ENCODE measurements around the gene LGR4. TPM values are rescaled to one million over a fixed set of nuclear protein-coding genes. Genes with fewer than 3 reads are reported as not detected.
"Not testable (repeated sequence)": the region's sequence is repeated elsewhere in the genome, so short reads cannot be mapped to it uniquely, and the experiment has no call there.

The LGR4 gene, protein sequence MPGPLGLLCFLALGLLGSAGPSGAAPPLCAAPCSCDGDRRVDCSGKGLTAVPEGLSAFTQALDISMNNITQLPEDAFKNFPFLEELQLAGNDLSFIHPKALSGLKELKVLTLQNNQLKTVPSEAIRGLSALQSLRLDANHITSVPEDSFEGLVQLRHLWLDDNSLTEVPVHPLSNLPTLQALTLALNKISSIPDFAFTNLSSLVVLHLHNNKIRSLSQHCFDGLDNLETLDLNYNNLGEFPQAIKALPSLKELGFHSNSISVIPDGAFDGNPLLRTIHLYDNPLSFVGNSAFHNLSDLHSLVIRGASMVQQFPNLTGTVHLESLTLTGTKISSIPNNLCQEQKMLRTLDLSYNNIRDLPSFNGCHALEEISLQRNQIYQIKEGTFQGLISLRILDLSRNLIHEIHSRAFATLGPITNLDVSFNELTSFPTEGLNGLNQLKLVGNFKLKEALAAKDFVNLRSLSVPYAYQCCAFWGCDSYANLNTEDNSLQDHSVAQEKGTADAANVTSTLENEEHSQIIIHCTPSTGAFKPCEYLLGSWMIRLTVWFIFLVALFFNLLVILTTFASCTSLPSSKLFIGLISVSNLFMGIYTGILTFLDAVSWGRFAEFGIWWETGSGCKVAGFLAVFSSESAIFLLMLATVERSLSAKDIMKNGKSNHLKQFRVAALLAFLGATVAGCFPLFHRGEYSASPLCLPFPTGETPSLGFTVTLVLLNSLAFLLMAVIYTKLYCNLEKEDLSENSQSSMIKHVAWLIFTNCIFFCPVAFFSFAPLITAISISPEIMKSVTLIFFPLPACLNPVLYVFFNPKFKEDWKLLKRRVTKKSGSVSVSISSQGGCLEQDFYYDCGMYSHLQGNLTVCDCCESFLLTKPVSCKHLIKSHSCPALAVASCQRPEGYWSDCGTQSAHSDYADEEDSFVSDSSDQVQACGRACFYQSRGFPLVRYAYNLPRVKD
- total RNA-seq, result not detected in 2 replicates

DNA sequence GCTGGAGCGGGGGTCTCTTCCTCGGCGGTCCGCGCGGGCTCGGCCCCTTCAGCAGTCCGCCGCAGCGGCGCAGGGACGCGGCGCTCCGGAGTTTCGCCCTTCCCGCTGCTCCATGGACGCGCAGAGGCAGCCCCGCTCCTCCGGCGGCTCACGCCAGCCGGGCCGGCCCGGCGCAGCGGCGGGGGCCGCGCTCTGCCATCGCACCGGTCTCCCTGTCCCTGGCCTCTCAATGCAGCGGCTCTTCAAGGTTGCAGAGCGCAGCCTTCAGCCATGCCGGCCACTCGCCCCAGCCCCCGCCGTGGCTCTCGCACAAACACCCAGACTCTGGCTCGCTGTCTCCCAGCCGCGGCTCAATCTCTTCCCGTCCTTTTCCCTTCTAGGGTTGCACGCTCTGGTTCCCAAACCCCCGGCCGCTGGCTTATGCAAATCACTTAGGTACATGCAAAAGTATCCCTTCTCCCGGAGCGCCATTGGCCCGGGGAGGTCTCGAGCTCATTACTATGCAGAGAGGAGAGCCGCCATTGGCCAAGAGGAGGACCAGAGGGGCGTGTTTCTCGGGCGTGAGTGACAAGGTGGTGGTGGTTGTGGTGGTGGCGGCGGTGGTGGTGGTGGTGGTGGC is at the start of gene LGR4:
LGR4 (minus strand) TSS at position 393 of the 619 bp plus-strand sequence. CDS start 488 bp downstream, outside the sequence.
- no peak within 1 kb of the TSS for H3K27ac Mint-ChIP-seq
- peak; percentile 83 for DNase-seq
- H3K27me3 Mint-ChIP-seq, result peaks cover 58% of the 10 kb centered on the region
- H3K36me3 Mint-ChIP-seq (ENCODE audit: low read depth), result no peaks in the 10 kb centered on the region
- H3K9me3 Mint-ChIP-seq, result no peaks in the 10 kb centered on the region
- H3K4me1 Mint-ChIP-seq, result peaks cover 3% of the 10 kb centered on the region
- intact Hi-C loops (cut with micrococcal nuclease), result loop anchor here (2.0 kb wide), 1 partner anchor 34 kb away; the partner anchor contains the start of gene LIN7C
- H3K4me3 Mint-ChIP-seq, result peak within 1 kb of the TSS; percentile 83

DNA sequence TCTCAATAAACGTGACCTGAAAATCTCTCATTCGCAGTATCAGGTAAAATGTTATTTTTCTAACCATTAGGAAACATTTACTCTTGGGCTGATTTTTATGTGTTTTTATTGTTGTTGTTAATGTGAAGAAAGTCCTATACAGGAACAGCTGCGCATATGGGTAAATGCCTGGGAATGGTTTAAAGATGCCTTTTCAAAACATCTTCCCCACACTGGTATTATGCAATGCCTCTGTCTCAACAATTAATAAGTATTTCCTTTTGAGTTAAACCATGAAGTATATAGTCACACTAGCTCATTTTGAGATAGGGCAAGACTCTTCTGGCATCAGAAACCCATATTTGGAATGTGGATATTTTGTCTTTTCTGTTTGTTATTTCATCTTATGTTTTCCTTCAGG is 47.6 kb upstream of the LGR4 start:
- H3K9me3 Mint-ChIP-seq, result no peaks in the 10 kb centered on the region
- no peaks in the 10 kb centered on the region for H3K36me3 Mint-ChIP-seq (ENCODE audit: low read depth)
- no peak overlapping the region for H3K27ac Mint-ChIP-seq
- H3K4me1 Mint-ChIP-seq, result no peaks in the 10 kb centered on the region
- DNase-seq, result no peak
- intact Hi-C loops (cut with micrococcal nuclease), result no loop called here
- H3K27me3 Mint-ChIP-seq, result peaks cover 2% of the 10 kb centered on the region
- no peak overlapping the region for H3K4me3 Mint-ChIP-seq

DNA sequence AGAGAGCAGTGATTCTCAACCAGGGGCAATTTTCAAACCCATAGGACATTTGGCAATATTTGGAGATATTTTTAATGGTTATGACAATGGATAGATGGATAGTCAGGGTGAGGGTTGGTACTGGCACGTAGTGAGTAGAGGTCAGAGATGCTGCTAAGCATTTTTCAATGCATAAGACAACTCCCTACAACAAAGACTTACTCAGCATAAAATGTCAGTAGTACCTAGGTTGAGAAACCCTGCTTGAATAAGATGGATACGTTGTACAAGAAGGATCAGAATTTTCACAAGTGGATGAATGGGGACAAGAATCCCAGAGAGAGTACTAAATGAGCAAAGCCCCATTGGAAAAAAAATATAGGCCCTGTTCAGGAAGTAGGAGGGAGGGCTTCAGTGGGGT is 45.9 kb upstream of the LGR4 start:
- H3K4me3 Mint-ChIP-seq, result no peak overlapping the region
- H3K27me3 Mint-ChIP-seq, result peaks cover 2% of the 10 kb centered on the region
- no peaks in the 10 kb centered on the region for H3K4me1 Mint-ChIP-seq
- no peak overlapping the region for H3K27ac Mint-ChIP-seq
- H3K36me3 Mint-ChIP-seq (ENCODE audit: low read depth), result no peaks in the 10 kb centered on the region
- DNase-seq, result no peak
- H3K9me3 Mint-ChIP-seq, result no peaks in the 10 kb centered on the region
- intact Hi-C loops (cut with micrococcal nuclease), result no loop called here

DNA sequence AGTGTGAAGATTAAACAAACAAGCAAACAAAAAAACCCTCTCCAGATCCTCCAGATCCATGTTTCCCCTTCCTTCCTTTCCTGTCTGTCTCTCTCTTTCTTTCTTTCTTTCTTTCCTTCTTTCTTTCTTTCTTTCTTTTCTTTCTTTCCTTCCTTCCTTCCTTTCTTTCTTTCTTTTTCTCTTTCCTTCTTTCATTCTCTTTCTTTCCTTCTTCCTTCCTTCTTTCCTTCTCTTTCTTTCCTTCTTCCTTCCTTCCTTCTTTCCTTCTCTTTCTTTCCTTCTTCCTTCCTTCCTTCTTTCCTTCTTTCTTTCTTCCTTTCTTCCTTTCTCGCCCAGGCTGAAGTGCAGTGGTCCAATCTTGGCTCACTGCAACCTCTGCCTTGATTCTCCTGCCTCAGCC is 44.9 kb upstream of the LGR4 start:
- DNase-seq; H3K36me3 Mint-ChIP-seq (ENCODE audit: low read depth); H3K27ac Mint-ChIP-seq: not testable (repeated sequence)

DNA sequence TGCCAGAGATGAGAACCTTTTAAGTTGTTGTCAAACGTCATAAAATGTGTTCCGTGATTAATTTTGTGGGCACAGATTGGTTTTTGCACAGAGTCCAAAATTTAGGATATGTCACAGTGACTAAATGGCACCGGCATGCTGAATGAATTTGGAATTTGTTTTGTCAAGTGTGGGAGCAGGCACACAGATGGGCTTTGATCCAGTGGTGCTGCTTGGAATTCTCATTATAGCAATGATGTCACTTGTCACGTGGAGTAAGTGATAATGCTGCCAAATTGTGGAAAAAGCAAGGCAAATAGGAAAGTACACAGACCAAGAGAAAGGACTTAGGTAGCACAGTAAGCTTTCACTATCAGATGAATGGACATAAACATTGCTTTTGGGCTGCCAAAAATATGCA is 42.0 kb upstream of the LGR4 start:
- DNase-seq, result no peak
- intact Hi-C loops (cut with micrococcal nuclease), result no loop called here
- Mint-ChIP-seq H3K27me3 (peaks cover 2% of the 10 kb centered on the region), H3K36me3 (ENCODE audit: low read depth) (no peaks in the 10 kb centered on the region), H3K4me1 (no peaks in the 10 kb centered on the region), H3K27ac (no peak overlapping the region), H3K4me3 (no peak overlapping the region), H3K9me3 (no peaks in the 10 kb centered on the region)

More for the DNA sequence above, 44.9 kb upstream of the LGR4 start:
- H3K4me1 Mint-ChIP-seq; intact Hi-C loops (cut with micrococcal nuclease); H3K4me3 Mint-ChIP-seq; H3K27me3 Mint-ChIP-seq; H3K9me3 Mint-ChIP-seq: not testable (repeated sequence)

DNA sequence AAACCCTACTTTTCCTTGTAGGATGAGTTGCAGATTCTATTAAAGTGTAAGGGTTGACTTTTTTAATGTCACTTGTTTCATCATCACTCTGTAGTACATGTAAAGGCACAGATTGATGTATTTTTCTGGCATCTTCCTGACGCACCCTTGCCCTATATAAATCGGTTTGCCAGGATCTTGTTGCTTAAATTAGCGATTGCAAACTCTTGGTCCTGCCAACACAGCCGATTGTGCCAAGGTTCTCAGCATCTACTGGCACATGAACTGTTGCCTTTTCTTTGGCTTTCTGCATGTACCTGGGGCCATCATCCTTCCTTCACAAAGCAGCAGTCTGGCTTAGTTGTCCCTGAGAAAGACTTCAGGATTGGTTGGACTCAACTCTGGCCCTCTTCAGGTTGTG is 41.5 kb upstream of the LGR4 start:
- H3K4me3 Mint-ChIP-seq, result no peak overlapping the region
- H3K27ac Mint-ChIP-seq, result no peak overlapping the region
- H3K27me3 Mint-ChIP-seq, result peaks cover 1% of the 10 kb centered on the region
- intact Hi-C loops (cut with micrococcal nuclease), result no loop called here
- peaks cover 2% of the 10 kb centered on the region for H3K4me1 Mint-ChIP-seq
- H3K36me3 Mint-ChIP-seq (ENCODE audit: low read depth), result no peaks in the 10 kb centered on the region
- DNase-seq, result no peak
- no peaks in the 10 kb centered on the region for H3K9me3 Mint-ChIP-seq

DNA sequence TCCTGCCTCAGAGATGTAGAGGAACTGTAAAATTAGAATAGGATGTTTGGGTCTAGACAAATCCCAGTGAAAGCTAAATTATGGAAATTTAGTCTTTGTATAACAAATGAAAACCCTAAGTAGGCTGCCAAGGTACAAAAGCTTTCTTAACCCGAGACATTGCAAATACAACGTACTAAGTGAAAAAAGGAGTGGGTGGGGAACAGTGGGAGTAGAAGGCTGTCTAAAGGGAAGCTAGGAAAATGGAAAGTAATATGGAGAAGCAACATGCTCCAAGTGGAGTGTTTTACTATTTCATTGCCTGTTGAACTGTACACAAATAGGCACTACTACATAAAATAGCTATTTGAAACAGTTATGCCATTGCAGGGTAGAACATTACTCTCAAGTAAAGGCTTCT is 40.8 kb upstream of the LGR4 start:
- intact Hi-C loops (cut with micrococcal nuclease), result no loop called here

DNA sequence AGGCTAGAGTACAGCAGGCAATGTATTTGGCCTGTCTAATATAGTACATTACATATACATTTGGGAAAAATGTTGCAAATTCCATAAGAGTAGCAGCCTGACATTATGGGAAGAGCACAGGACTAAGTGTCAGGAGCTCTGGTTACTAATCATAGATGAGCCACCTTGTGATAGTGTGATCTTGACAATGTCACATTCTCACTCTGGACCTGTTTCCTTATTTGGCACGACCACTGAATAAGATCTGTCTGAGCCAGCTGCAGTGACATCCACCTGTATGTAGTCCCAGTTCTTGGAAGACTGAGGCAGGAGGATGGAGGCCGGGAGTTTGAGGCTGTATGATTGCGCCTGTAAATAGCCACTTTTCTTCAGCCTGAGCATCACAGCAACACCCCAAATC is 39.6 kb upstream of the LGR4 start:
- no peak overlapping the region for H3K27ac Mint-ChIP-seq
- H3K36me3 Mint-ChIP-seq (ENCODE audit: low read depth), result no peaks in the 10 kb centered on the region
- DNase-seq, result no peak
- peaks cover 12% of the 10 kb centered on the region for H3K4me1 Mint-ChIP-seq
- H3K27me3 Mint-ChIP-seq, result no peaks in the 10 kb centered on the region
- intact Hi-C loops (cut with micrococcal nuclease), result no loop called here
- no peak overlapping the region for H3K4me3 Mint-ChIP-seq
- peaks cover 4% of the 10 kb centered on the region for H3K9me3 Mint-ChIP-seq

More for the DNA sequence above, 40.8 kb upstream of the LGR4 start:
- H3K4me3 Mint-ChIP-seq, result no peak overlapping the region
- peaks cover under 1% of the 10 kb centered on the region for H3K9me3 Mint-ChIP-seq
- H3K27me3 Mint-ChIP-seq, result no peaks in the 10 kb centered on the region
- no peaks in the 10 kb centered on the region for H3K36me3 Mint-ChIP-seq (ENCODE audit: low read depth)
- peaks cover 4% of the 10 kb centered on the region for H3K4me1 Mint-ChIP-seq
- no peak overlapping the region for H3K27ac Mint-ChIP-seq
- no peak for DNase-seq

DNA sequence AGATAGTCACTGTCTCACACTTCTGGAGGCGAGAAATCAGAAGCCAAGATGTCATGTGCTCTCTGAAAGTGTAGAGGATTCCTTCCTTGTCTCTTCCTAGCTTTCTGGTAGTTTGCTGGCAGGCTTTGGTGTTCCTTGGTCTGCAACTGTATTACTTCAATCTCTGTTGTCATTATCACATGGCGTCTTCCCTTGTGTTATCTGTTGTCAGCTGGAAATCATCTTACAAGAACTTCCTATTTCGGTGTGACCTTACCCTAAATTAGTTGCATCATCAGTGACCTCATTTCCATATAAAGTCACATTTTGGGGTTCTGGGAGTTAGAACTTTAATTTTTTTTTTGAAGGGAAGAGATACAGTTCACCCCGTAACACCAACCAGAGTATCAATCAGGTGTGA is 37.3 kb upstream of the LGR4 start:
- H3K4me3 Mint-ChIP-seq, result no peak overlapping the region
- DNase-seq, result no peak
- no peak overlapping the region for H3K27ac Mint-ChIP-seq
- intact Hi-C loops (cut with micrococcal nuclease), result no loop called here
- H3K36me3 Mint-ChIP-seq (ENCODE audit: low read depth), result no peaks in the 10 kb centered on the region
- H3K9me3 Mint-ChIP-seq, result peaks cover 4% of the 10 kb centered on the region
- no peaks in the 10 kb centered on the region for H3K27me3 Mint-ChIP-seq
- peaks cover 18% of the 10 kb centered on the region for H3K4me1 Mint-ChIP-seq

DNA sequence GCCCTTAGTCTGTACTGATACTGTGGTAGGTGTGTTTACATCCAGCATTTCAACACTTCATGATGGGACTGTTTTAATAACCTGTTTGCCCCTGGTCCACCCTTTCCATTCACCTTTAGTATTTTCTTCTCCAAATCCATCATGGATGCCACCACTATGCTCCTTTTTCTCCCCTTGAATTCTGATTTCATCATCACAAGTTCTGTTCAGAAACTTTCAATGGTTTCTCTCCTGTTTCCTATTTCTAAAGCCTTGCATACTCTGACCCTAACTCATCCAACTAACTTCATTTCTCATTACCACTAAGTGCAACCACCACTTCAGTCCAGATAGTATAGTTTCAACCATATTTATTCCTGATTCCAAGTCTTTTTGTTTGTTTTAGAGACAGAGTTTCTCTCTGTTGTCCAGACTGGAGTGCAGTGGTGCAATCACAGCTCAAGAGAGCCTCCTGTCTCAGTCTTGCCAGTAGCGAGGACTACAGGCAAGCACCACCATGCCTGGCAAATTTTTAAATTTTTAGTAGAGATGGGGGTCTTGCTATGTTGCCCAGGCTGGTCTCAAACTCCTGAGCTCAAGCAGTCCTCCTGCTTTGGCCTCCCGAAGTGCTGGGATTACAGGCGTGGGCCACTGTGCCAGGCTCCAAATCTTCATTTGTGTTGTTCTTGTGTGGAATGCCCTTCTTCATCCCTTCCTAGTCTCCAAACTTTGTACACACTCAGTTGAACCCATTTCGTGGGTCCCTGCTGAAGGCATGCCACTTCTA is 35.1 kb upstream of the LGR4 start:
- Mint-ChIP-seq H3K4me1 (peaks cover 24% of the 10 kb centered on the region), H3K27ac (peak overlapping the region; percentile 42), H3K27me3 (no peaks in the 10 kb centered on the region), H3K9me3 (peaks cover 4% of the 10 kb centered on the region), H3K36me3 (ENCODE audit: low read depth) (peaks cover 8% of the 10 kb centered on the region), H3K4me3 (peak overlapping the region; percentile 97)
- DNase-seq, result no peak
- intact Hi-C loops (cut with micrococcal nuclease), result loop anchor here (2.0 kb wide), 2 partner anchors 21 to 35 kb away; partner anchors contain the start of gene LGR4

DNA sequence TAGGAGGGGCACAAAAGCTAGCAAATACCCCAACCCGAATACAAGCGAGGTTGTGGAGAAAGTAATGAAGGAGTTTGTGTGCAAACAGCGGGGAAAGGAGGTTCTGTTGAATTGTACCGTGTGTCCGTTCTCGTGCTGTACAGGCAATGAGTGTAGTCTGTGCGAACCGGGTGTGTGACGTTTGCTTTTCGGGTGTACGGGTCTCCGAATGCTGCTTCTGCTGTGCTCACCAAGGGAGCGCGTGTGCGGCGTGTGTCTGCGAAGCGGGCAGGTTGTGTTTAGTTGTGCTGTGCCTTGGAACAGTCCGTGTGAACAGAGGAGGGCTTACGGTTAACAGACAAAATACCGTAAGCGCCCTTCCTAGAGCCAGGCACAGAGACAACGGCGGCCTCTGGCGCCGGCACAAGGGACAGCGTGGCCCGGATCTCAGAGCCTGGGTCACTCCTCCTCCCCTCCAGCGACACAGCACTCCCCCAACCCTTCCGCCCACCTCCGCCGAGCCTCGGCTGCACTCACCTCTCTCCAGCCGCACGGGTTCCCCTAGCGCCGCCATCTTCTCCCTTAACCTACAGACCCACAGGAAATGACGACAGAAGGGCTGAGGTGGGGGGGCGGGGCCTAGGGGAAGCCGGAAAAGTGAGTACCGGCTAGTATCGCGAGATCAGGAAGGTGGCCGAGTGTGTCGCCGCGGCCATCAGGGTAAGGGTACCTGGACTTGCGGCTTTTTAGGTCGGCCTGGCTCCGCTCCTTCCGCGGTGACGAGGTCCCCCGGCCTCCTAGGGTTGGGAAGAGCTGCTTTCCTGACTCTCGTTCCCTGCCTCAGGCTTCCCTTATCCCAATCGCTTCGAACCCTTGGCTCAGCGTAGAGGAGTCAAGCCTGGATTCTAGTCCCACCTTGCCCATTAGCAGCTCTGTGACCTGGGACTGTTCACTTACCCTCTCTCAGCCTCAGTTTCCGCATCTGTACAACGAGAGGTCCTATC is 33.9 kb upstream of the LGR4 start, which contains the start of gene LIN7C:
LIN7C (minus strand) TSS at position 570 of the 983 bp plus-strand sequence; CDS start at position 553, 17 bp downstream.
- H3K27me3 Mint-ChIP-seq, result no peaks in the 10 kb centered on the region
- intact Hi-C loops (cut with micrococcal nuclease), result loop anchor here (1.0 to 2.0 kb wide), 6 partner anchors 9 to 602 kb away; partner anchors contain the start of genes CCDC34, KIF18A, LGR4 and METTL15
- peaks cover 4% of the 10 kb centered on the region for H3K9me3 Mint-ChIP-seq
- peaks cover 29% of the 10 kb centered on the region for H3K4me1 Mint-ChIP-seq
- peaks cover 12% of the 10 kb centered on the region for H3K36me3 Mint-ChIP-seq (ENCODE audit: low read depth)
- DNase-seq, result peak; percentile 95
- peak within 1 kb of the TSS; percentile 97 for H3K4me3 Mint-ChIP-seq
- H3K27ac Mint-ChIP-seq, result peak within 1 kb of the TSS; percentile 99

DNA sequence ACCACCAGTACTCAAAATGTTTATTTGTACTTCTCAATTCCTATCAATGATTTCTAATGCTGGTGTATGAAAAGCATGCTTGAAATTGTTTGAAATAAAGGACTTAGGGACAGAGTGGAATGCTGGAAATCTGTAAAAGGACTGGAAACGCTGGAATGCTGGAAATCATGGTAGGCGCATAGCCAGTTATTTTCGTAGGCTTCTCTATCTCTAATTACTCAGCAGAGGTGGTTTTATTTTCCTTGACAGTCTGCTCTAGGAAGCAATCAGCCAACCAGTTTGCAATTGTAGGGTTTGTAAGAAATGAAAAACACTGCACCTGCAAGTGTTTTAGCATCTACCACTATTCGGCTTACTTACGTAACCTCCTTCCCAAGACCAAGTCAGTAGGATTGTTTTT is 33.2 kb upstream of the LGR4 start:
- DNase-seq, result no peak
- intact Hi-C loops (cut with micrococcal nuclease), result loop anchor here (1.0 to 2.0 kb wide), 6 partner anchors 8 to 603 kb away; partner anchors contain the start of genes CCDC34, KIF18A, LGR4 and METTL15
- H3K27ac Mint-ChIP-seq, result peak overlapping the region; percentile 99

More for the DNA sequence above, 33.2 kb upstream of the LGR4 start:
- Mint-ChIP-seq H3K27me3 (no peaks in the 10 kb centered on the region), H3K36me3 (ENCODE audit: low read depth) (peaks cover 14% of the 10 kb centered on the region), H3K4me3 (peak overlapping the region; percentile 97), H3K9me3 (peaks cover 4% of the 10 kb centered on the region), H3K4me1 (peaks cover 29% of the 10 kb centered on the region)

Measured in activated CD4-positive, alpha-beta T cell treated with anti-CD3 and anti-CD28 coated beads, Interleukin-2, amount 10 ng/mL, durations not matched to agents 24 days and 14 days (primary cell).